Lung microvascular endothelial cell (primary cell): Measurements from ENCODE around the gene GDPD5. TPM values are rescaled to one million over a fixed set of nuclear protein-coding genes. Genes with fewer than 3 reads are reported as not detected.
A peak's percentile ranks its signal among the peaks of the same experiment; 100 is the strongest.

Experiments used
- DNase-seq, 2 donors: peaks; one replicate each; pipeline versions ENCODE4 v3.0.0 to v3.0.0-alpha.2; 2010; ENCODE audit warnings: low read depth in 2 of 2
- total RNA-seq: library from RNA; depleted of rRNA; stranded (reverse); fragments of >200 nt; gene quantifications from 2 replicates; pipeline ENCODE4 v1.2.1, GENCODE V29; 2014

Gene GDPD5
- total RNA-seq, 1 donor from 2014 or later: 15.9 TPM

GRCh38 chr11:75513250-75513649, 12.5 kb downstream of the GDPD5 start:
- DNase-seq: peak; percentile 49 to 54

- DNase-seq: no peak
These were observed 15.1 kb downstream of the GDPD5 start for GRCh38 chr11:75510723-75511019.

GRCh38 chr11:75510004-75510722, 15.6 kb downstream of the GDPD5 start:
- no peak for DNase-seq

GRCh38 chr11:75509020-75509720, 16.6 kb downstream of the GDPD5 start:
- DNase-seq: peak in 1 of 2 donors; percentile 22

GRCh38 chr11:75508051-75508561, 17.6 kb downstream of the GDPD5 start:
- no peak for DNase-seq

GRCh38 chr11:75507571-75507970, 18.2 kb downstream of the GDPD5 start:
- DNase-seq: no peak

- DNase-seq: no peak
These were observed 18.9 kb downstream of the GDPD5 start for GRCh38 chr11:75506827-75507226.

GRCh38 chr11:75505916-75506692, 19.6 kb downstream of the GDPD5 start:
- DNase-seq: no peak

- DNase-seq: no peak
These were observed 21.2 kb downstream of the GDPD5 start for GRCh38 chr11:75504501-75504900.

- no peak for DNase-seq
These were observed 22.1 kb downstream of the GDPD5 start for GRCh38 chr11:75503531-75504099.

GRCh38 chr11:75502138-75502537, 23.6 kb downstream of the GDPD5 start:
- DNase-seq: peak in 1 of 2 donors; percentile 17

- DNase-seq: no peak
These were observed 25.0 kb downstream of the GDPD5 start for GRCh38 chr11:75500742-75501141.

GRCh38 chr11:75499423-75500190, 26.1 kb downstream of the GDPD5 start:
- peak in 1 of 2 donors; percentile 38 for DNase-seq

- DNase-seq: no peak
These were observed 27.0 kb downstream of the GDPD5 start for GRCh38 chr11:75498556-75499255.

GRCh38 chr11:75497788-75498409, 27.8 kb downstream of the GDPD5 start:
- no peak for DNase-seq

GRCh38 chr11:75496305-75496752, 29.4 kb downstream of the GDPD5 start:
- DNase-seq: peak; percentile 23 to 63

GRCh38 chr11:75495749-75496304, 29.9 kb downstream of the GDPD5 start:
- DNase-seq: no peak

GRCh38 chr11:75493626-75494025, 32.1 kb downstream of the GDPD5 start:
- DNase-seq: no peak

GRCh38 chr11:75492181-75492820, 33.4 kb downstream of the GDPD5 start:
- peak in 1 of 2 donors; percentile 64 for DNase-seq
